OCI-LY3 (cell line): ENCODE measurements around the gene BCOR.

ENCODE experiments used
- H2AFZ ChIP-seq: fragments of 200-600, 300-600 bp; shearing (Covaris generic); 2 replicates; pipeline ENCODE4 v1.6.0; 2014; ENCODE audit warnings: antibody characterized with exemption, low read depth, low read length
- H3K27ac ChIP-seq: fragments of 200-600, 300-600 bp; sonication (generic); 2 replicates; pipeline ENCODE4 v1.5.1; 2014; ENCODE audit warnings: mild to moderate bottlenecking, low read length, moderate library complexity, mixed read lengths
- H3K27me3 ChIP-seq: fragments of 200-600, 300-600 bp; sonication (generic); 2 replicates; pipeline ENCODE4 v1.6.1; 2014; ENCODE audit warnings: low read depth, low read length, mixed read lengths
- H3K36me3 ChIP-seq: fragments of 200-600, 300-600 bp; sonication (generic); replicated peaks from 2 replicates; pipeline ENCODE3; 2014; ENCODE audit warnings: low read depth, low read length, mixed read lengths
- H3K4me1 ChIP-seq: fragments of 300-600, 200-600 bp; sonication (generic); 2 replicates; pipeline ENCODE4 v1.6.1; 2014; ENCODE audit warnings: low read length, mixed read lengths
- H3K4me2 ChIP-seq: fragments of 200-600, 300-600 bp; sonication (generic); 2 replicates; pipeline ENCODE4 v1.6.1; 2014; ENCODE audit warnings: low read length, mixed read lengths
- H3K4me3 ChIP-seq: fragments of 300-600, 200-600 bp; sonication (generic); 2 replicates; pipeline ENCODE4 v1.5.1; 2014; ENCODE audit warnings: antibody characterized with exemption, mild to moderate bottlenecking, low read length, moderate library complexity
- H3K79me2 ChIP-seq: fragments of 300-600, 200-600 bp; shearing (Covaris generic); 2 replicates; pipeline ENCODE4 v1.6.1; 2014; ENCODE audit warnings: mild to moderate bottlenecking, low read length, mixed read lengths
- H3K9ac ChIP-seq: fragments of 300-600, 200-600 bp; shearing (Covaris generic); 2 replicates; pipeline ENCODE4 v1.6.0; 2014; ENCODE audit warnings: mild to moderate bottlenecking, low read length, moderate library complexity
- H3K9me3 ChIP-seq: fragments of 200-600, 300-600 bp; shearing (Covaris generic); 2 replicates; pipeline ENCODE4 v1.6.1; 2014; ENCODE audit warnings: low read length, mixed read lengths; ENCODE audit not compliant: insufficient read depth
- H4K20me1 ChIP-seq: fragments of 200-600, 300-600 bp; sonication (generic); 2 replicates; pipeline ENCODE4 v1.6.1; 2016; ENCODE audit warnings: low read length, mixed read lengths; ENCODE audit not compliant: insufficient read depth
- EZH2phosphoT487 ChIP-seq: fragments of 200-600 bp; shearing (Covaris generic); IDR thresholded peaks from 2 replicates; pipeline ENCODE4 v1.6.1; 2018; ENCODE audit warnings: antibody characterized with exemption, mixed run types, low read depth
- TF ChIP-seq, protein P1 (sequence below): fragments of 200-600, 300-600 bp; sonication (generic); IDR thresholded peaks from 2 replicates; pipeline ENCODE4 v1.5.1; 2014; ENCODE audit warnings: antibody characterized with exemption, low read length, low read depth

The BCOR gene

GRCh38 chrX:40054793-40055192 lies 43.0 kb downstream of the BCOR start:
- H3K79me2 ChIP-seq, result no peaks in the 10 kb centered on the region
- no peak overlapping the region for H3K9ac ChIP-seq
- TF ChIP-seq, protein P1, sequence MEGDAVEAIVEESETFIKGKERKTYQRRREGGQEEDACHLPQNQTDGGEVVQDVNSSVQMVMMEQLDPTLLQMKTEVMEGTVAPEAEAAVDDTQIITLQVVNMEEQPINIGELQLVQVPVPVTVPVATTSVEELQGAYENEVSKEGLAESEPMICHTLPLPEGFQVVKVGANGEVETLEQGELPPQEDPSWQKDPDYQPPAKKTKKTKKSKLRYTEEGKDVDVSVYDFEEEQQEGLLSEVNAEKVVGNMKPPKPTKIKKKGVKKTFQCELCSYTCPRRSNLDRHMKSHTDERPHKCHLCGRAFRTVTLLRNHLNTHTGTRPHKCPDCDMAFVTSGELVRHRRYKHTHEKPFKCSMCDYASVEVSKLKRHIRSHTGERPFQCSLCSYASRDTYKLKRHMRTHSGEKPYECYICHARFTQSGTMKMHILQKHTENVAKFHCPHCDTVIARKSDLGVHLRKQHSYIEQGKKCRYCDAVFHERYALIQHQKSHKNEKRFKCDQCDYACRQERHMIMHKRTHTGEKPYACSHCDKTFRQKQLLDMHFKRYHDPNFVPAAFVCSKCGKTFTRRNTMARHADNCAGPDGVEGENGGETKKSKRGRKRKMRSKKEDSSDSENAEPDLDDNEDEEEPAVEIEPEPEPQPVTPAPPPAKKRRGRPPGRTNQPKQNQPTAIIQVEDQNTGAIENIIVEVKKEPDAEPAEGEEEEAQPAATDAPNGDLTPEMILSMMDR, result no peak
- no peak for TF ChIP-seq EZH2phosphoT487
- H3K36me3 ChIP-seq, result peaks cover 89% of the 10 kb centered on the region
- no peaks in the 10 kb centered on the region for H3K4me1 ChIP-seq
- H4K20me1 ChIP-seq, result peaks cover 3% of the 10 kb centered on the region; the same call in 1 of the 2 replicates
- H3K27me3 ChIP-seq, result no peaks in the 10 kb centered on the region
- H3K9me3 ChIP-seq, result peaks cover 11% of the 10 kb centered on the region; the same call in 1 of the 2 replicates
- no peak overlapping the region for H3K4me2 ChIP-seq
- H2AFZ ChIP-seq, result no peak overlapping the region
- H3K27ac ChIP-seq, result no peak overlapping the region
- no peak overlapping the region for H3K4me3 ChIP-seq

- no peaks in the 10 kb centered on the region for H3K27me3 ChIP-seq
- TF ChIP-seq EZH2phosphoT487, result no peak
- TF ChIP-seq, protein P1, result no peak
- peaks cover 11% of the 10 kb centered on the region; the same call in 1 of the 2 replicates for H3K9me3 ChIP-seq
- no peak overlapping the region for H3K4me3 ChIP-seq
- peaks cover 79% of the 10 kb centered on the region for H3K36me3 ChIP-seq
- H3K79me2 ChIP-seq, result no peaks in the 10 kb centered on the region
- no peaks in the 10 kb centered on the region for H3K4me1 ChIP-seq
- H3K4me2 ChIP-seq, result no peak overlapping the region
- H3K27ac ChIP-seq, result no peak overlapping the region
- no peaks in the 10 kb centered on the region for H4K20me1 ChIP-seq
- no peak overlapping the region for H2AFZ ChIP-seq
- H3K9ac ChIP-seq, result no peak overlapping the region
Observed at GRCh38 chrX:40050532-40050931, 47.2 kb downstream of the BCOR start.

- no peak overlapping the region for H2AFZ ChIP-seq
- TF ChIP-seq, protein P1, result no peak
- no peak for TF ChIP-seq EZH2phosphoT487
- H3K27ac ChIP-seq, result no peak overlapping the region
- no peaks in the 10 kb centered on the region for H3K79me2 ChIP-seq
- no peak overlapping the region for H3K9ac ChIP-seq
- H3K9me3 ChIP-seq, result peaks cover 11% of the 10 kb centered on the region; the same call in 1 of the 2 replicates
- H3K4me1 ChIP-seq, result no peaks in the 10 kb centered on the region
- H3K4me2 ChIP-seq, result no peak overlapping the region
- H4K20me1 ChIP-seq, result no peaks in the 10 kb centered on the region
- no peak overlapping the region for H3K4me3 ChIP-seq
- H3K36me3 ChIP-seq, result peaks cover 65% of the 10 kb centered on the region
- H3K27me3 ChIP-seq, result no peaks in the 10 kb centered on the region
Observed at GRCh38 chrX:40049084-40049641, 48.6 kb downstream of the BCOR start.

DNA sequence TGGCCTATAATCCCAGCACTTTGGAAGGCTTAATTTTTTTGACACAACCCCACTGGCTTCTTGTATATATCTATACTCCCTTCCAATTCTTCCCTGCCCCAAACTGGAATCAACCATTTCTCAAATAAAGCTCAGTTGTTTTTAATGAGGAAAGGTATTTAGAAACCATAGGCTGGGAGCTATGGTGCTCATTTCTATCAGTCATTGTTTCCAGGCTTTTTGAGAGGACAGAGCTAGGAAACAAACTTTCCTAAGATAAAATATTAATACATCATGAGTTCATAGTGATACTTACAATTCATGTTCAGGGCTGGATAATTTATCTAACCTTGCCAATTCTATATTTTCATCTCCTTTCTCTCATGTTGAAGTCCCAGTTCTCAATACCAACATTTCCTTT lies 50.3 kb downstream of the BCOR start:
- H4K20me1 ChIP-seq, result no peaks in the 10 kb centered on the region
- TF ChIP-seq EZH2phosphoT487, result no peak
- TF ChIP-seq, protein P1, result no peak
- no peaks in the 10 kb centered on the region for H3K4me1 ChIP-seq
- H3K27me3 ChIP-seq, result no peaks in the 10 kb centered on the region
- H3K9ac ChIP-seq, result no peak overlapping the region
- H3K79me2 ChIP-seq, result no peaks in the 10 kb centered on the region
- H2AFZ ChIP-seq, result no peak overlapping the region
- no peak overlapping the region for H3K27ac ChIP-seq
- H3K4me3 ChIP-seq, result no peak overlapping the region
- H3K9me3 ChIP-seq, result peaks cover 8% of the 10 kb centered on the region; the same call in 1 of the 2 replicates
- peaks cover 49% of the 10 kb centered on the region for H3K36me3 ChIP-seq
- H3K4me2 ChIP-seq, result no peak overlapping the region
